GM12878 (cell line): ENCODE data around the gene DNAJC15. TPM values are rescaled to one million over a fixed set of nuclear protein-coding genes. Genes with fewer than 3 reads are reported as not detected.

Experiments
- ATAC-seq: fragments of 200-7000 bp; cut with Tn5 transposase; 3 replicates; pipeline ENCODE4 v1.9.1; 2020; ENCODE audit warnings: mild to moderate bottlenecking, moderate library complexity
- BruUV-seq: library from RNA; stranded (reverse); fragments of 400-500 nt; replicated peaks from 2 replicates; lab custom pipeline; 2021; lab: Mats Ljungman, UMichigan
- CTCF ChIA-PET: fragments of 300-600 bp; sonication (Branson Sonifier 250); formaldehyde crosslinking; extraction: SDS; loops from one replicate; lab custom pipeline; 2021; ENCODE audit warnings: inconsistent platforms; lab: Yijun Ruan, JAX
- POLR2A ChIA-PET: fragments of 350-600 bp; formaldehyde crosslinking; extraction: SDS; loops from one replicate; lab custom pipeline; 2021; ENCODE audit warnings: inconsistent platforms; lab: Charles Lee
- RAD21 ChIA-PET: fragments of 300-600 bp; sonication (Branson Sonifier 250); formaldehyde crosslinking; loops from one replicate; lab custom pipeline; 2023; ENCODE audit warnings: antibody characterized with exemption; ENCODE audit not compliant: unreplicated experiment; lab: Charles Lee
- SMC1A ChIA-PET: fragments of 300-600 bp; sonication (Branson Sonifier 250); formaldehyde crosslinking; loops from one replicate; lab custom pipeline; 2023; ENCODE audit not compliant: unreplicated experiment, uncharacterized antibody; lab: Charles Lee
- DNase-seq: peaks from one replicate; pipeline ENCODE4 v3.0.0-alpha.2; 2011; ENCODE audit warnings: low read depth, low spot score
- FAIRE-seq: peaks from 3 replicates; lab custom pipeline; 2011; peaks lifted over from hg19 to GRCh38; lab: Jason Lieb, UNC
- H2AFZ ChIP-seq: 2 replicates; pipeline ENCODE4 v1.6.0; 2011; ENCODE audit warnings: low read depth, low read length, control low read depth; ENCODE audit not compliant: control insufficient read depth
- H3K27ac ChIP-seq: 2 replicates; pipeline ENCODE4 v1.5.1; 2011; ENCODE audit warnings: control low read depth; ENCODE audit not compliant: control insufficient read depth, insufficient read depth
- H3K27me3 ChIP-seq, 2 experiments: replicated peaks in 1 of 2; 2 replicates each; pipeline versions ENCODE4 v1.6.0 to v1.6.1; 2011; ENCODE audit warnings: low read length in 1 of 2; ENCODE audit not compliant: control insufficient read depth in 2 of 2, insufficient read depth in 2 of 2
- H3K36me3 ChIP-seq, 2 experiments: 2 replicates each; pipeline ENCODE4 v1.5.1; 2011; ENCODE audit warnings: low read length in 1 of 2; ENCODE audit not compliant: control insufficient read depth in 2 of 2, insufficient read depth in 2 of 2
- H3K4me1 ChIP-seq: 2 replicates; pipeline ENCODE4 v1.6.1; 2011; ENCODE audit warnings: mild to moderate bottlenecking, low read length, moderate library complexity, mixed read lengths; ENCODE audit not compliant: control insufficient read depth, insufficient read depth
- H3K4me2 ChIP-seq: 2 replicates; pipeline ENCODE4 v1.6.0; 2011; ENCODE audit warnings: control low read depth; ENCODE audit not compliant: control insufficient read depth, insufficient read depth
- H3K4me3 ChIP-seq: fragments of 200-600 bp; sonication (generic); 2 replicates; pipeline ENCODE4 v1.5.1; 2016
- H3K79me2 ChIP-seq: 2 replicates; pipeline ENCODE4 v1.6.0; 2011; ENCODE audit warnings: low read length; ENCODE audit not compliant: control insufficient read depth, insufficient read depth
- H3K9ac ChIP-seq: 2 replicates; pipeline ENCODE4 v1.8.0; 2011; ENCODE audit warnings: low read length, control low read depth, mixed read lengths; ENCODE audit not compliant: control insufficient read depth, insufficient read depth
- H3K9me3 ChIP-seq: replicated peaks from 3 replicates; pipeline ENCODE4 v1.5.1; 2011; ENCODE audit warnings: mild to moderate bottlenecking, low read length; ENCODE audit not compliant: control insufficient read depth, insufficient read depth
- H4K20me1 ChIP-seq: 2 replicates; pipeline ENCODE4 v1.6.0; 2011; ENCODE audit not compliant: control insufficient read depth, insufficient read depth
- CEBPZ ChIP-seq: fragments of 150-350 bp; IDR thresholded peaks from 2 replicates; pipeline ENCODE4 v1.6.1; 2016; ENCODE audit warnings: low read depth, low read length
- CTCF ChIP-seq, 3 experiments: IDR thresholded peaks in 2 of 3; conservative IDR thresholded peaks in 1 of 3; 2 replicates each; pipeline ENCODE4 v1.5.1; 2011; ENCODE audit warnings: low read depth in 3 of 3, low read length in 3 of 3, mild to moderate bottlenecking in 3 of 3, control low read depth in 2 of 3, moderate library complexity in 2 of 3, inconsistent platforms in 1 of 3, mixed read lengths in 1 of 3; ENCODE audit not compliant: control insufficient read depth in 2 of 3, insufficient read depth in 1 of 3; ENCODE audit errors: extremely low read depth in 1 of 3
- KAT2A ChIP-seq: conservative IDR thresholded peaks from 2 replicates; pipeline ENCODE4 v1.6.1; 2011; ENCODE audit warnings: low read depth, low read length; ENCODE audit not compliant: control insufficient read depth
- MYC ChIP-seq: IDR thresholded peaks from 2 replicates; pipeline ENCODE4 v1.6.1; 2011; ENCODE audit warnings: mild to moderate bottlenecking, low read length, moderate library complexity, inconsistent platforms; ENCODE audit not compliant: insufficient read depth, insufficient replicate concordance, insufficient read length, severe bottlenecking
- SRF ChIP-seq, 2 experiments: IDR thresholded peaks; 2 replicates each; pipeline ENCODE4 v1.6.1; 2011; ENCODE audit warnings: low read depth in 2 of 2, low read length in 2 of 2, mild to moderate bottlenecking in 1 of 2, moderate library complexity in 1 of 2
- WRNIP1 ChIP-seq: IDR thresholded peaks from 2 replicates; pipeline ENCODE4 v1.6.1; 2011; ENCODE audit warnings: low read depth, low read length, improper control_type of control experiment, borderline replicate concordance
- ZNF622 ChIP-seq: fragments of 450-650 bp; IDR thresholded peaks from 2 replicates; pipeline ENCODE4 v1.6.1; 2017; ENCODE audit warnings: mild to moderate bottlenecking, inconsistent platforms
- WGBS: methylation state at CpG from one replicate; pipeline ENCODE4 v1.1.6; 2016; ENCODE audit warnings: low lambda C conversion rate; ENCODE audit not compliant: insufficient replicate concordance, insufficient coverage; ENCODE audit errors: missing lambda C conversion rate; 5-methylcytosine and 5-hydroxymethylcytosine counted together
- in situ Hi-C: fragments of 300-500 bp; cut with MboI; formaldehyde crosslinking; loops from 9 replicates; pipeline ENCODE4 v1.14.3; 2018; ENCODE audit warnings: mixed read lengths
- intact Hi-C: fragments of 100-400 bp; cut with micrococcal nuclease; formaldehyde crosslinking; loops from one replicate; pipeline ENCODE4 v1.14.2; 2022; ENCODE audit not compliant: unreplicated experiment
- polyA plus RNA-seq, 11 experiments: library from polyadenylated mRNA; depleted of rRNA in 4 of 11; unstranded in 6 of 11; stranded (reverse) in 5 of 11; fragments of >200 nt; fragmentation: Nextera tagmentation in 4 of 11; fragmentation: Illumina TruSeq in 1 of 11; extraction: Ambion mirVana in 4 of 11; extraction: Trizol in 1 of 11; gene quantifications; 1 replicate in 1 of 11; 2 replicates in 10 of 11; pipeline versions ENCODE4 v1.2.1 to v1.2.3, GENCODE V29; 2011 to 2016; ENCODE audit warnings: inconsistent platforms in 2 of 11, missing spikeins in 2 of 11, low read depth in 1 of 11
- total RNA-seq, 4 experiments: library from RNA; depleted of rRNA in 3 of 4; stranded (reverse); fragments of >200 nt in 3 of 4; fragmentation: Illumina TruSeq in 1 of 4; extraction: Trizol in 1 of 4; gene quantifications; 2 replicates each; pipeline versions ENCODE4 v1.2.1 to v1.2.3, GENCODE V29; 2013 to 2021

The DNAJC15 gene
- total and polyA plus RNA-seq, 10 of the 15 experiments (the other 5 are each of a cell fraction or from before 2014, with no cell fraction given), result 13.1 to 104 (median 54.4) TPM

- intact Hi-C loops, result no loop called here
- FAIRE-seq (no peak), ATAC-seq (no peak), DNase-seq (no peak)
- RAD21 ChIA-PET, result no interaction called here
- no peak overlapping the region for H3K4me2 ChIP-seq
- H3K9me3 ChIP-seq, result no peaks in the 10 kb centered on the region
- no TSS peak for BruUV-seq
- no peak overlapping the region for H3K9ac ChIP-seq
- SMC1A ChIA-PET, result interaction anchor here (0.7 to 1.4 kb wide), 4 partner anchors 19 to 51 kb away, joined by 3 read pairs; no protein-coding TSS in a partner anchor
- H4K20me1 ChIP-seq, result no peaks in the 10 kb centered on the region
- in situ Hi-C loops, result no loop called here
- H3K4me3 ChIP-seq, result no peak overlapping the region
- H3K27me3 ChIP-seq, result no peaks in the 10 kb centered on the region
- WGBS, result 87% methylated on average over 6 of the region's 6 CpGs
- no peak overlapping the region for H3K27ac ChIP-seq
- H3K36me3 ChIP-seq, result no peaks in the 10 kb centered on the region
- CTCF ChIA-PET, result no interaction called here
- no peak for TF ChIP-seq WRNIP1
- TF ChIP-seq, all 136 proteins: peak for 0
- H3K79me2 ChIP-seq, result no peaks in the 10 kb centered on the region
- POLR2A ChIA-PET, result no interaction called here
- no peaks in the 10 kb centered on the region for H3K4me1 ChIP-seq
- no peak overlapping the region for H2AFZ ChIP-seq
Measured at GRCh38 chr13:43003729-43004128, 19.7 kb upstream of the DNAJC15 start.

- SMC1A ChIA-PET, result interaction anchor here (0.8 to 1.1 kb wide), 3 partner anchors 13 to 49 kb away, joined by 3 read pairs; partner anchors contain the start of gene EPSTI1
- in situ Hi-C loops (no loop called here), intact Hi-C loops (no loop called here)
- RAD21 ChIA-PET, result no interaction called here
- H3K9ac ChIP-seq, result no peak overlapping the region
- DNase-seq, result no peak
- ATAC-seq, result no peak
- WGBS, result 88% methylated on average over 3 of the region's 3 CpGs
- no peaks in the 10 kb centered on the region for H4K20me1 ChIP-seq
- H3K4me3 ChIP-seq, result no peak overlapping the region
- POLR2A ChIA-PET, result no interaction called here
- BruUV-seq, result no TSS peak
- no peak overlapping the region for H3K27ac ChIP-seq
- H2AFZ ChIP-seq, result no peak overlapping the region
- no peaks in the 10 kb centered on the region for H3K36me3 ChIP-seq
- H3K4me2 ChIP-seq, result no peak overlapping the region
- no peaks in the 10 kb centered on the region for H3K9me3 ChIP-seq
- no peaks in the 10 kb centered on the region for H3K4me1 ChIP-seq
- CTCF ChIA-PET, result interaction anchor here (1.2 kb wide), 1 partner anchor 799 kb away, joined by 3 read pairs; no protein-coding TSS in a partner anchor
- FAIRE-seq, result no peak
- no peaks in the 10 kb centered on the region for H3K79me2 ChIP-seq
- H3K27me3 ChIP-seq, result 0 out of 4 replicates have a peak, but pooled peaks cover 0 to 3% of the 10 kb centered on the region in 2 experiments
- TF ChIP-seq MYC, result no peak
- TF ChIP-seq ZNF622, result no peak
- TF ChIP-seq KAT2A, result no peak
- no peak for TF ChIP-seq CTCF (IDR thresholded peaks at IDR 0.05 in 2 of 3, conservative IDR thresholded peaks at IDR 0.05 in 1 of 3; ENCODE audit: control insufficient read depth in 2 of 3, extremely low read depth in 1 of 3, insufficient read depth in 1 of 3, low read depth in 3 of 3, low read length in 3 of 3)
- no peak for TF ChIP-seq CEBPZ
- TF ChIP-seq SRF (IDR thresholded peaks at IDR 0.05; ENCODE audit: low read depth in 2 of 2, low read length in 2 of 2), result no peak
Measured at GRCh38 chr13:43005460-43006236, 17.7 kb upstream of the DNAJC15 start.
